WTC11 (cell line): ENCODE measurements around the gene METAP1.

Experiments used
- ELF4 ChIP-seq: sonication (generic); formaldehyde crosslinking; IDR thresholded peaks from 2 replicates; pipeline ENCODE4 v1.8.1; 2022; ENCODE audit warnings: low read depth, mild to moderate bottlenecking, moderate library complexity, missing genetic modification reagents
- ESRRA ChIP-seq: sonication (generic); formaldehyde crosslinking; IDR thresholded peaks from 2 replicates; pipeline ENCODE4 v1.8.1; 2022; ENCODE audit warnings: mild to moderate bottlenecking, missing genetic modification reagents, borderline replicate concordance
- RELA ChIP-seq: sonication (generic); formaldehyde crosslinking; IDR thresholded peaks from 2 replicates; pipeline ENCODE4 v1.8.1; 2022; ENCODE audit warnings: missing genetic modification reagents, mild to moderate bottlenecking, borderline replicate concordance
- ZBTB21 ChIP-seq: sonication (generic); formaldehyde crosslinking; IDR thresholded peaks from 2 replicates; pipeline ENCODE4 v1.8.1; 2023; ENCODE audit warnings: mild to moderate bottlenecking, missing genetic modification reagents, borderline replicate concordance
- ZNF121 ChIP-seq: sonication (generic); formaldehyde crosslinking; IDR thresholded peaks from 2 replicates; pipeline ENCODE4 v1.8.0; 2023; ENCODE audit warnings: missing genetic modification reagents
- TF ChIP-seq, protein P1 (sequence below): fragments of 200-600 bp; IDR thresholded peaks from 2 replicates; pipeline ENCODE4 v1.8.0; 2022; ENCODE audit warnings: antibody characterized with exemption
- TF ChIP-seq, protein P2 (sequence below): sonication (generic); formaldehyde crosslinking; conservative IDR thresholded peaks from 2 replicates; pipeline ENCODE4 v1.8.1; 2022; ENCODE audit warnings: mild to moderate bottlenecking, missing genetic modification reagents

DNA sequence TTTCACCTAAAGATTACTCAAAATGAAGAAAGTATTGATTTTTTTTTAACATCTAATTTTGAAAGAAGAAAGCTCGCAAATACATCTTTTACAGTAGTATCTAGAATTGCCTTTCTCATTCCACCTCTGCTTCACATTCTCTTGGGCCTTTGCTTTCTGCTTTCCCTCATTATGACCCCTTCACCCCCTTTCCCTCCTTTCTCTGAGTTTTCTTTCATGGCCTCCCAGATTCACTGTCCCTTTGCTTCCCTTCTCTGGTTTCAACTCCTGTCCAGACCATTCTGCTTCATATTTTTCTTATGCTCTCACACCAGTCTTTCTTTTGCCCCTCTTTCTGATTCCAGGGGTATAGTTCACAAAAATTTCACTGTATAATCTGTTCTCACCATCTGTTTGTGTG is 64.0 kb downstream of the METAP1 start:
- TF ChIP-seq, protein P1, sequence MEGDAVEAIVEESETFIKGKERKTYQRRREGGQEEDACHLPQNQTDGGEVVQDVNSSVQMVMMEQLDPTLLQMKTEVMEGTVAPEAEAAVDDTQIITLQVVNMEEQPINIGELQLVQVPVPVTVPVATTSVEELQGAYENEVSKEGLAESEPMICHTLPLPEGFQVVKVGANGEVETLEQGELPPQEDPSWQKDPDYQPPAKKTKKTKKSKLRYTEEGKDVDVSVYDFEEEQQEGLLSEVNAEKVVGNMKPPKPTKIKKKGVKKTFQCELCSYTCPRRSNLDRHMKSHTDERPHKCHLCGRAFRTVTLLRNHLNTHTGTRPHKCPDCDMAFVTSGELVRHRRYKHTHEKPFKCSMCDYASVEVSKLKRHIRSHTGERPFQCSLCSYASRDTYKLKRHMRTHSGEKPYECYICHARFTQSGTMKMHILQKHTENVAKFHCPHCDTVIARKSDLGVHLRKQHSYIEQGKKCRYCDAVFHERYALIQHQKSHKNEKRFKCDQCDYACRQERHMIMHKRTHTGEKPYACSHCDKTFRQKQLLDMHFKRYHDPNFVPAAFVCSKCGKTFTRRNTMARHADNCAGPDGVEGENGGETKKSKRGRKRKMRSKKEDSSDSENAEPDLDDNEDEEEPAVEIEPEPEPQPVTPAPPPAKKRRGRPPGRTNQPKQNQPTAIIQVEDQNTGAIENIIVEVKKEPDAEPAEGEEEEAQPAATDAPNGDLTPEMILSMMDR = no peak
- TF ChIP-seq ZNF121 (CRISPR knock-in tag) (no peak), ZBTB21 (CRISPR knock-in tag) (no peak), ELF4 (CRISPR knock-in tag) (no peak), RELA (no peak), ESRRA (CRISPR knock-in tag) (no peak)
- TF ChIP-seq, protein P2, sequence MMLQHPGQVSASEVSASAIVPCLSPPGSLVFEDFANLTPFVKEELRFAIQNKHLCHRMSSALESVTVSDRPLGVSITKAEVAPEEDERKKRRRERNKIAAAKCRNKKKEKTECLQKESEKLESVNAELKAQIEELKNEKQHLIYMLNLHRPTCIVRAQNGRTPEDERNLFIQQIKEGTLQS (CRISPR knock-in tag) = no peak
